Endothelial cell of umbilical vein (primary cell): ENCODE measurements around the gene C1QTNF8. TPM values are rescaled to one million over a fixed set of nuclear protein-coding genes. Genes with fewer than 3 reads are reported as not detected.

ENCODE experiments used
- BruUV-seq: library from RNA; stranded (reverse); fragments of 400-500 nt; replicated peaks from 2 replicates; lab custom pipeline; 2021; lab: Mats Ljungman, UMichigan
- CTCF ChIA-PET: fragments of 300-600, 350-600 bp; sonication (Branson Sonifier 250); formaldehyde crosslinking; loops from one replicate; lab custom pipeline; 2021; ENCODE audit warnings: antibody characterized with exemption, inconsistent platforms; lab: Charles Lee
- POLR2A ChIA-PET: fragments of 300-600, 350-600 bp; sonication (Branson Sonifier 250); formaldehyde crosslinking; loops from one replicate; lab custom pipeline; 2021; ENCODE audit warnings: antibody characterized with exemption, inconsistent platforms; lab: Charles Lee
- DNase-seq: peaks from one replicate; pipeline ENCODE4 v3.0.0-alpha.2; 2011; ENCODE audit warnings: low read depth, low spot score
- FAIRE-seq: peaks from 2 replicates; lab custom pipeline; 2011; peaks lifted over from hg19 to GRCh38; lab: Jason Lieb, UNC
- H2AFZ ChIP-seq: 2 replicates; pipeline ENCODE4 v1.6.0; 2012; ENCODE audit warnings: low read depth, low read length, control low read depth, inconsistent platforms
- H3K27ac ChIP-seq: 2 replicates; pipeline ENCODE4 v1.5.1; 2011; ENCODE audit warnings: low read depth, mild to moderate bottlenecking, control low read depth, low read length, moderate library complexity; ENCODE audit not compliant: insufficient read depth
- H3K27me3 ChIP-seq, 2 experiments: 2 replicates each; pipeline versions ENCODE4 v1.6.0 to v1.6.1; 2011; ENCODE audit warnings: low read length in 2 of 2, mixed read lengths in 1 of 2; ENCODE audit not compliant: control insufficient read depth in 2 of 2, insufficient read depth in 2 of 2
- H3K36me3 ChIP-seq, 2 experiments: 2 replicates in 1 of 2; 3 replicates in 1 of 2; pipeline ENCODE4 v1.5.1; 2011; ENCODE audit warnings: low read length in 2 of 2, mild to moderate bottlenecking in 1 of 2, moderate library complexity in 1 of 2; ENCODE audit not compliant: control insufficient read depth in 2 of 2, insufficient read depth in 2 of 2; ENCODE audit errors: extremely low read depth in 1 of 2
- H3K4me1 ChIP-seq: 3 replicates; pipeline ENCODE4 v1.5.1; 2011; ENCODE audit warnings: mild to moderate bottlenecking, low read length; ENCODE audit not compliant: control insufficient read depth, insufficient read depth; ENCODE audit errors: extremely low read depth
- H3K4me2 ChIP-seq: 2 replicates; pipeline ENCODE4 v1.6.1; 2011; ENCODE audit warnings: low read length, control low read depth, mixed read lengths; ENCODE audit not compliant: insufficient read depth
- H3K4me3 ChIP-seq, 3 experiments: fragments of 200-600 bp in 1 of 3; sonication (generic), shearing (Covaris generic) in 1 of 3; replicated peaks in 1 of 3; 2 replicates each; pipeline ENCODE4 v1.5.1; 2011 to 2016; ENCODE audit warnings: control low read depth in 3 of 3, low read length in 3 of 3, mild to moderate bottlenecking in 2 of 3, inconsistent platforms in 1 of 3, low read depth in 1 of 3, moderate library complexity in 1 of 3; ENCODE audit not compliant: insufficient read depth in 1 of 3
- H3K79me2 ChIP-seq: 2 replicates; pipeline ENCODE4 v1.6.0; 2012; ENCODE audit warnings: low read length, inconsistent platforms; ENCODE audit not compliant: control insufficient read depth, insufficient read depth
- H3K9ac ChIP-seq: replicated peaks from 2 replicates; pipeline ENCODE3; 2011; ENCODE audit warnings: low read length, control low read depth; ENCODE audit not compliant: insufficient read depth; ENCODE audit errors: extremely low read depth
- H3K9me1 ChIP-seq: replicated peaks from 3 replicates; pipeline ENCODE4 v1.6.0; 2011; ENCODE audit warnings: mild to moderate bottlenecking, low read length; ENCODE audit not compliant: control insufficient read depth, insufficient read depth; ENCODE audit errors: extremely low read depth
- H3K9me3 ChIP-seq: replicated peaks from 2 replicates; pipeline ENCODE4 v1.5.1; 2012; ENCODE audit warnings: low read length, inconsistent platforms; ENCODE audit not compliant: control insufficient read depth, insufficient read depth
- H4K20me1 ChIP-seq: replicated peaks from 2 replicates; pipeline ENCODE3; 2011; ENCODE audit warnings: mild to moderate bottlenecking, low read length; ENCODE audit not compliant: control insufficient read depth, insufficient read depth; ENCODE audit errors: extremely low read depth
- EZH2 ChIP-seq: IDR thresholded peaks from 2 replicates; pipeline ENCODE4 v1.6.1; 2012; ENCODE audit warnings: borderline replicate concordance, low read depth, mild to moderate bottlenecking, moderate library complexity, low read length, inconsistent platforms; ENCODE audit not compliant: severe bottlenecking
- FOS ChIP-seq: IDR thresholded peaks from 2 replicates; pipeline ENCODE4 v1.6.1; 2011; ENCODE audit warnings: mild to moderate bottlenecking, low read length, moderate library complexity, borderline replicate concordance; ENCODE audit not compliant: insufficient read depth
- GATA2 ChIP-seq: IDR thresholded peaks from 2 replicates; pipeline ENCODE4 v1.7.0; 2011; ENCODE audit warnings: low read depth, mild to moderate bottlenecking, moderate library complexity, mixed read lengths, low read length; ENCODE audit not compliant: insufficient read length, insufficient read depth
- JUN ChIP-seq: IDR thresholded peaks from 2 replicates; pipeline ENCODE4 v1.6.1; 2011; ENCODE audit warnings: borderline replicate concordance, low read depth; ENCODE audit not compliant: insufficient read length, insufficient read depth
- MYC ChIP-seq: IDR thresholded peaks from one replicate; pipeline ENCODE4 v1.6.1; 2011; ENCODE audit warnings: mild to moderate bottlenecking, low read depth, low read length
- POLR2A ChIP-seq: IDR thresholded peaks from 2 replicates; pipeline ENCODE4 v1.6.1; 2012; ENCODE audit warnings: low read depth, mild to moderate bottlenecking, control low read depth, low read length
- POLR2AphosphoS5 ChIP-seq: IDR thresholded peaks from 2 replicates; pipeline ENCODE4 v1.6.1; 2012; ENCODE audit warnings: low read depth, mild to moderate bottlenecking, control low read depth, low read length, moderate library complexity; ENCODE audit not compliant: insufficient read depth
- dilution Hi-C: fragments of 300-500 bp; cut with MboI; formaldehyde crosslinking; loops from one replicate; pipeline ENCODE4 v1.15.0; 2019; ENCODE audit warnings: low sequenced_read_pairs; ENCODE audit not compliant: extremely low pct_ligation_motif_present
- intact Hi-C: fragments of 100-400 bp; cut with micrococcal nuclease; formaldehyde crosslinking; loops from one replicate; pipeline ENCODE4 v1.10.0; 2022
- polyA plus RNA-seq, 4 experiments: library from polyadenylated mRNA; depleted of rRNA in 3 of 4; stranded (reverse) in 3 of 4; unstranded in 1 of 4; fragments of >200 nt; gene quantifications; 2 replicates each; pipeline versions ENCODE4 v1.2.1 to v1.2.3, GENCODE V29; 2011 to 2012; ENCODE audit warnings: missing spikeins in 1 of 4
- total RNA-seq: library from RNA; stranded (reverse); gene quantifications from 2 replicates; pipeline ENCODE4 v1.2.3, GENCODE V29; 2021
- TF ChIP-seq, protein P1 (sequence below): IDR thresholded peaks from 2 replicates; pipeline ENCODE4 v1.6.1; 2011; ENCODE audit not compliant: insufficient read depth, insufficient read length
- TF ChIP-seq, protein P2 (sequence below), 2 donors: IDR thresholded peaks; 1 replicate in 1 of 2; 2 replicates in 1 of 2; pipeline ENCODE4 v1.5.1; 2011; ENCODE audit warnings: low read length in 2 of 2, mild to moderate bottlenecking in 2 of 2, moderate library complexity in 2 of 2, control low read depth in 1 of 2, inconsistent platforms in 1 of 2, low read depth in 1 of 2; ENCODE audit not compliant: insufficient read depth in 1 of 2; ENCODE audit errors: extremely low read depth in 1 of 2

The C1QTNF8 gene
- total and polyA plus RNA-seq, 2 donors (not counting 3 experiments of a cell fraction or from before 2014, with no cell fraction given) = not detected

DNA sequence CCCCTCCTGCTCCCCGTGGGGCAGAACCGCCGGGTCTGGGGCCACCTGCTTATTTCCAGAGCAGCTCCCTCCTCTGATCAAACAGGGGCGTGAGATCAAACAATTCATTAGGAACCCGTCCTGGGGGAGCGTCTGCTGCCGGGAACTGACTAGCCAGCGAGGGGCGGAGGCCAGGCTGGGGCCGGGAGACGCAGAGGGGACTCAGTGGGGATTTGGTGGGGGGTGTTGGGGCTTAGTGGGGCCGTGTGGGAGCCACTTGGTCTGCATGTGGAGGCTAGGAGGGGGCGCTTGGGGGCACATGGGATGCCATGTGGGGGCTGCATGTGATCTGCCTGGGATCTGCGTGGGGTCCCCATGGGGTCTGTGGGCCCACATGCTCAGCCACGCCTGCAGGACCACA is 36.4 kb upstream of the C1QTNF8 start:
- no peak overlapping the region for H2AFZ ChIP-seq
- no peak overlapping the region for H3K27ac ChIP-seq
- no peaks in the 10 kb centered on the region for H4K20me1 ChIP-seq
- FAIRE-seq (no peak), DNase-seq (no peak)
- H3K4me2 ChIP-seq = no peak overlapping the region
- no peaks in the 10 kb centered on the region for H3K27me3 ChIP-seq
- ChIA-PET CTCF (no interaction called here), POLR2A (no interaction called here)
- no peaks in the 10 kb centered on the region for H3K79me2 ChIP-seq
- H3K36me3 ChIP-seq = no peaks in the 10 kb centered on the region
- dilution Hi-C loops = no loop called here
- no TSS peak for BruUV-seq
- no peak overlapping the region for H3K9ac ChIP-seq
- intact Hi-C loops = no loop called here
- TF ChIP-seq, protein P1, sequence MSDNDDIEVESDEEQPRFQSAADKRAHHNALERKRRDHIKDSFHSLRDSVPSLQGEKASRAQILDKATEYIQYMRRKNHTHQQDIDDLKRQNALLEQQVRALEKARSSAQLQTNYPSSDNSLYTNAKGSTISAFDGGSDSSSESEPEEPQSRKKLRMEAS = no peak
- TF ChIP-seq FOS = no peak
- no peak for TF ChIP-seq GATA2
- TF ChIP-seq EZH2 = no peak
- no peak for TF ChIP-seq POLR2AphosphoS5
- TF ChIP-seq POLR2A = no peak
- TF ChIP-seq, protein P2, sequence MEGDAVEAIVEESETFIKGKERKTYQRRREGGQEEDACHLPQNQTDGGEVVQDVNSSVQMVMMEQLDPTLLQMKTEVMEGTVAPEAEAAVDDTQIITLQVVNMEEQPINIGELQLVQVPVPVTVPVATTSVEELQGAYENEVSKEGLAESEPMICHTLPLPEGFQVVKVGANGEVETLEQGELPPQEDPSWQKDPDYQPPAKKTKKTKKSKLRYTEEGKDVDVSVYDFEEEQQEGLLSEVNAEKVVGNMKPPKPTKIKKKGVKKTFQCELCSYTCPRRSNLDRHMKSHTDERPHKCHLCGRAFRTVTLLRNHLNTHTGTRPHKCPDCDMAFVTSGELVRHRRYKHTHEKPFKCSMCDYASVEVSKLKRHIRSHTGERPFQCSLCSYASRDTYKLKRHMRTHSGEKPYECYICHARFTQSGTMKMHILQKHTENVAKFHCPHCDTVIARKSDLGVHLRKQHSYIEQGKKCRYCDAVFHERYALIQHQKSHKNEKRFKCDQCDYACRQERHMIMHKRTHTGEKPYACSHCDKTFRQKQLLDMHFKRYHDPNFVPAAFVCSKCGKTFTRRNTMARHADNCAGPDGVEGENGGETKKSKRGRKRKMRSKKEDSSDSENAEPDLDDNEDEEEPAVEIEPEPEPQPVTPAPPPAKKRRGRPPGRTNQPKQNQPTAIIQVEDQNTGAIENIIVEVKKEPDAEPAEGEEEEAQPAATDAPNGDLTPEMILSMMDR (IDR thresholded peaks at IDR 0.05; ENCODE audit: extremely low read depth in 1 of 2, insufficient read depth in 1 of 2, low read depth in 1 of 2, low read length in 2 of 2) = no peak
- no peak for TF ChIP-seq JUN
- TF ChIP-seq MYC = no peak
- no peaks in the 10 kb centered on the region for H3K9me1 ChIP-seq
- H3K4me3 ChIP-seq = no peak overlapping the region
- no peaks in the 10 kb centered on the region for H3K4me1 ChIP-seq
- no peaks in the 10 kb centered on the region for H3K9me3 ChIP-seq
